ENCODE results near the gene CLIC5.

The CLIC5 gene

GRCh38 chr6:46056906-46057529 lies 41.4 kb upstream of the CLIC5 start:
- TF ChIP-seq ZBTB7A (IDR thresholded peaks at IDR 0.05; ENCODE audit: low read depth) (no peak), REST (IDR thresholded peaks at IDR 0.05; ENCODE audit: low read depth) (no peak), NFIC (IDR thresholded peaks at IDR 0.05) (no peak), TCF12 (IDR thresholded peaks at IDR 0.05; ENCODE audit: low read depth) (no peak), EP300 (IDR thresholded peaks at IDR 0.05; ENCODE audit: borderline replicate concordance) (no peak)

DNA sequence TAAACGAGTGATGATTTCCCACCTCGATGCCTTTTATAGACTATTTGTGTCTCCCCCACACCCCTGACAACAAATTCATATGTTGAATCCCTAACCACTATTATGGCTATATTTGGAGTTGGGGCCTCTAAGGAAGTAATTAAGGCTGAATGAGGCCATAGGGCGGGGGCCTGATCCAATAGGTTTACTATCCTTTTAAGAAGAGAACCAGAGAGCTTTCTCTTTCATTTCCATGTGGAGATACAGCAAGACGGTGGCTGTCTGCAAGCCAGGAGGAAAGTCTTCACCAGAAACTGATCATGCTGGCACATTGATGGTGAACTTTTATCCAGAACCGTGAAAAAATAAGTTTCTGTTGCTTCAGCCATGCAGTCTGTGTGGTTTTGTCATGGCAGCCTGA lies 38.9 kb upstream of the CLIC5 start:
- no peak for TF ChIP-seq USF1 (IDR thresholded peaks at IDR 0.05)
- no peak for TF ChIP-seq CREB1 (IDR thresholded peaks at IDR 0.05; ENCODE audit: low read depth)
- no peak for TF ChIP-seq FOXM1 (IDR thresholded peaks at IDR 0.05; ENCODE audit: borderline replicate concordance, low read depth)
- TF ChIP-seq EGR1 (IDR thresholded peaks at IDR 0.05) = no peak
- TF ChIP-seq TCF12 (IDR thresholded peaks at IDR 0.05; ENCODE audit: low read depth) = no peak
- no peak for TF ChIP-seq CEBPB (IDR thresholded peaks at IDR 0.05)
- TF ChIP-seq TEAD4 (IDR thresholded peaks at IDR 0.05) = no peak
- no peak for TF ChIP-seq NFIC (IDR thresholded peaks at IDR 0.05)
- TF ChIP-seq REST (IDR thresholded peaks at IDR 0.05; ENCODE audit: low read depth) = no peak
- no peak for TF ChIP-seq TAF1 (IDR thresholded peaks at IDR 0.05; ENCODE audit: low read depth)

DNA sequence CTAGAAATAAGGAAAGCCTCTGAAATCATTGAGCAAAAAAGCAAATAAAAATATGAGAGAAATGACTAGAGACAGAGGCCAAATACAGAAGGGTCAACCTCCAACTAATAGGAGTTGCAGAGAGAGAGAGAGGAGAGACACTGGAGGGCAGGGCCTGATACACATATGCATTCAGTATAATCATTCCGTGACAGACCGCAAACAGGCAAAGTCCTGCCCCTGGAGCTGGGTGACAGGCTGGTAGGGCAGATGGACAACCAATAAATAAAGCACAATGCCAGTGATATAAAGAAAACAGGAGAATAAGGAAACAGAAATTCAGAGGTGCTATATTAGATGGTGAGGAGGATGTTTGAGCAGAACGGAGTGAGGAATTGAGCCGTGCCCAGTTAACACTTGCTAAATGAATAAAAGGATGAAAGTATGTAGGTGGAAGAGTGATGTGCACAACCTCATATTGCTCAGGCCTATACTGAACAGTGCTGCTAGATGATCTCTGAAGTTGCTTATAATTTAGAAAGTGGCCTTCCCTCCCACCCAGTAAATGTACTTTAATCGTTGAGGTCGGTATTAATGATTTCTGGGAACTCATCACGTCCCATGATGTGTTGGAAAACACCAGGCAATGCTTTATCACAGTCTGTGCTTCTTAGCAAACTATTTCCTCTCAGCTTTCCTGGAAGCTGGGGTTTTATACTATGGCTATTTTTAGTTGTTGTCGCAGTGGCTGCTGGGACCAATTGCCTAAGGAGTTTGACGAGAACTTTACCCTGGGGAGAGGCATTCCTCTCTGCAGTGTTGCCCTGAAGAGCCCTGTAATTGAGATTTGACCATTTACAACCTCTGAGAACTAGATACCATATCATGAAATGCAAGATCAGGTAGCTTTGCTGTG lies 37.6 kb upstream of the CLIC5 start:
- TF ChIP-seq CREB1 (IDR thresholded peaks at IDR 0.05; ENCODE audit: low read depth) = no peak
- TF ChIP-seq EP300 (IDR thresholded peaks at IDR 0.05; ENCODE audit: borderline replicate concordance) = no peak
- no peak for TF ChIP-seq FOXM1 (IDR thresholded peaks at IDR 0.05; ENCODE audit: borderline replicate concordance, low read depth)
- TF ChIP-seq REST (IDR thresholded peaks at IDR 0.05; ENCODE audit: low read depth) = no peak
- TF ChIP-seq TAF1 (IDR thresholded peaks at IDR 0.05; ENCODE audit: low read depth) = no peak

DNA sequence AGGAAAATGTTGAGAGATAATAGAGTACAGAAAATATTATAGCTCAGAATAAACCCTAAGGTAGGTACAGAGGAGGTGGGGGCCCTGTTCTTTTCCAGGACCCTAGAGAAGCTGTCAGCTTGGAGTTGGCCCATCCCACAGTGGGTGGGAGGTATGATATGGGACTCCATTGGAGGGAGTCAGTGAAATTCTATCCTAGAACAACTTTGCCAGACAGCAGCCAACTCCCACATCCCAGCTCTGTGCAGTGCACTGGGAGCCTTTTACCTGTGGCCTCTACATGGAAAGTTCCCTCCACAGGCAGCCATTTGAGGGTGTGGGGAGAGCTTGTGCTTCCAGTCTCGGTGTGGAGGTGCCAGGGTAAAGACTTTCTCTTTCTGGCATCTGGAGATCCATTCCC lies 36.8 kb upstream of the CLIC5 start:
- no peak for TF ChIP-seq CREB1 (IDR thresholded peaks at IDR 0.05; ENCODE audit: low read depth)
- TF ChIP-seq FOXM1 (IDR thresholded peaks at IDR 0.05; ENCODE audit: borderline replicate concordance, low read depth) = no peak
- TF ChIP-seq, protein P1, sequence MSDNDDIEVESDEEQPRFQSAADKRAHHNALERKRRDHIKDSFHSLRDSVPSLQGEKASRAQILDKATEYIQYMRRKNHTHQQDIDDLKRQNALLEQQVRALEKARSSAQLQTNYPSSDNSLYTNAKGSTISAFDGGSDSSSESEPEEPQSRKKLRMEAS (IDR thresholded peaks at IDR 0.05) = no peak
- TF ChIP-seq USF1 (IDR thresholded peaks at IDR 0.05) = no peak
- TF ChIP-seq ZBTB7A (IDR thresholded peaks at IDR 0.05; ENCODE audit: low read depth) = no peak
- no peak for TF ChIP-seq TEAD4 (IDR thresholded peaks at IDR 0.05)
- no peak for TF ChIP-seq REST (IDR thresholded peaks at IDR 0.05; ENCODE audit: low read depth)
- TF ChIP-seq EGR1 (IDR thresholded peaks at IDR 0.05) = no peak
- TF ChIP-seq YY1 (IDR thresholded peaks at IDR 0.05; ENCODE audit: low read depth) = no peak
- no peak for TF ChIP-seq CEBPB (IDR thresholded peaks at IDR 0.05)
- TF ChIP-seq NFIC (IDR thresholded peaks at IDR 0.05) = no peak
- no peak for TF ChIP-seq TAF1 (IDR thresholded peaks at IDR 0.05; ENCODE audit: low read depth)
